Activated naive CD8-positive, alpha-beta T cell treated with anti-CD3 and anti-CD28 coated beads, Interleukin-2, amount 50 U/mL, for 16 hours (primary cell): ENCODE measurements around the gene COL6A2.
"Not testable (repeated sequence)": the region's sequence is repeated elsewhere in the genome, so short reads cannot be mapped to it uniquely, and the experiment has no call there.

ENCODE experiments used
- DNase-seq: peaks from one replicate; pipeline ENCODE4 v3.0.0-alpha.2; 2020; ENCODE audit warnings: low read depth, low spot score

COL6A2 gene

GRCh38 chr21:46171996-46172862, 74.3 kb downstream of the COL6A2 start:
- no peak for DNase-seq

GRCh38 chr21:46172863-46173528, 75.1 kb downstream of the COL6A2 start:
- no peak for DNase-seq

- DNase-seq = no peak
Observed at GRCh38 chr21:46173573-46173972, 75.7 kb downstream of the COL6A2 start.

GRCh38 chr21:46176443-46177129, 78.7 kb downstream of the COL6A2 start:
- DNase-seq = not testable (repeated sequence)

GRCh38 chr21:46178961-46179360, 81.0 kb downstream of the COL6A2 start:
- DNase-seq = no peak
